GM23338 (cell line): ENCODE measurements around the gene FN3KRP. TPM values are rescaled to one million over a fixed set of nuclear protein-coding genes. Genes with fewer than 3 reads are reported as not detected.

ENCODE experiments used
- ATAC-seq: fragments of 200-7000 bp; cut with Tn5 transposase; 3 replicates; pipeline ENCODE4 v1.9.1; 2020
- DNase-seq: peaks from one replicate; pipeline ENCODE4 v3.0.0-alpha.2; 2015; ENCODE audit warnings: low spot score
- H2AFZ ChIP-seq: fragments of 200-600 bp; sonication (generic); 2 replicates; pipeline ENCODE4 v1.8.0; 2016; ENCODE audit warnings: antibody characterized with exemption, mild to moderate bottlenecking, moderate library complexity
- H3F3A ChIP-seq: fragments of 200-600 bp; sonication (generic); replicated peaks from 2 replicates; pipeline ENCODE4 v1.8.0; 2017; ENCODE audit warnings: antibody characterized with exemption, mixed run types, low read depth
- H3K27ac ChIP-seq: fragments of 200-600 bp; sonication (generic); 2 replicates; pipeline ENCODE4 v1.6.1; 2016; ENCODE audit warnings: low read depth
- H3K27me3 ChIP-seq: fragments of 200-600 bp; sonication (generic); 2 replicates; pipeline ENCODE4 v1.8.0; 2016; ENCODE audit warnings: mild to moderate bottlenecking, mixed run types, moderate library complexity; ENCODE audit not compliant: insufficient read depth
- H3K36me3 ChIP-seq: fragments of 200-600 bp; sonication (generic); 2 replicates; pipeline ENCODE4 v1.8.0; 2016; ENCODE audit warnings: mild to moderate bottlenecking; ENCODE audit not compliant: insufficient read depth
- H3K4me1 ChIP-seq: fragments of 200-600 bp; sonication (generic); 2 replicates; pipeline ENCODE4 v1.8.0; 2016; ENCODE audit warnings: mild to moderate bottlenecking, moderate library complexity; ENCODE audit not compliant: insufficient read depth
- H3K4me2 ChIP-seq: fragments of 200-600 bp; sonication (generic); 2 replicates; pipeline ENCODE4 v1.7.1; 2017; ENCODE audit warnings: mixed run types
- H3K4me3 ChIP-seq: fragments of 200-600 bp; sonication (generic); 2 replicates; pipeline ENCODE4 v1.6.1; 2016; ENCODE audit warnings: mixed run types
- H3K79me2 ChIP-seq: fragments of 200-600 bp; sonication (generic); replicated peaks from 2 replicates; pipeline ENCODE4 v1.8.0; 2017; ENCODE audit warnings: mild to moderate bottlenecking; ENCODE audit not compliant: insufficient read depth
- H3K9me2 ChIP-seq: fragments of 200-600 bp; sonication (generic); 2 replicates; pipeline ENCODE4 v1.8.0; 2017; ENCODE audit not compliant: insufficient read depth
- H4K20me1 ChIP-seq: fragments of 200-600 bp; sonication (generic); replicated peaks from 2 replicates; pipeline ENCODE4 v1.8.0; 2017; ENCODE audit warnings: mild to moderate bottlenecking; ENCODE audit not compliant: insufficient read depth
- H3K27ac Mint-ChIP-seq: 2 replicates; pipeline ENCODE4 v1.8.0; 2020; ENCODE audit warnings: inconsistent platforms, mild to moderate bottlenecking, moderate library complexity, mixed read lengths
- H3K27me3 Mint-ChIP-seq: 3 replicates; pipeline ENCODE4 v1.8.0; 2022; ENCODE audit warnings: low read depth, mild to moderate bottlenecking, moderate library complexity, mixed read lengths, inconsistent platforms; ENCODE audit not compliant: insufficient read depth, poor library complexity
- H3K36me3 Mint-ChIP-seq: 3 replicates; pipeline ENCODE4 v1.8.0; 2021; ENCODE audit warnings: low read depth, mild to moderate bottlenecking, inconsistent platforms, moderate library complexity, mixed read lengths
- H3K4me1 Mint-ChIP-seq: 3 replicates; pipeline ENCODE4 v1.8.0; 2020; ENCODE audit warnings: mild to moderate bottlenecking, inconsistent platforms, mixed read lengths
- H3K4me3 Mint-ChIP-seq: 3 replicates; pipeline ENCODE4 v1.8.0; 2021; ENCODE audit warnings: moderate library complexity, mild to moderate bottlenecking, inconsistent platforms, mixed read lengths
- H3K9me3 Mint-ChIP-seq: 3 replicates; pipeline ENCODE4 v1.8.0; 2020; ENCODE audit warnings: moderate library complexity, mild to moderate bottlenecking, inconsistent platforms, mixed read lengths
- CREB1 ChIP-seq: fragments of 250-450 bp; sonication (Bioruptor Pico); IDR thresholded peaks from 2 replicates; pipeline ENCODE4 v1.5.0; 2020; ENCODE audit warnings: low read depth, mild to moderate bottlenecking, moderate library complexity
- ETS1 ChIP-seq: IDR thresholded peaks from 2 replicates; pipeline ENCODE4 v1.6.1; 2016; ENCODE audit warnings: antibody characterized with exemption
- EZH2 ChIP-seq: fragments of 200-600 bp; sonication (generic); IDR thresholded peaks from one replicate; pipeline ENCODE4 v1.8.0; 2017; ENCODE audit warnings: antibody characterized with exemption, mild to moderate bottlenecking, low read depth; ENCODE audit not compliant: unreplicated experiment
- EZH2phosphoT487 ChIP-seq: fragments of 200-600 bp; sonication (generic); IDR thresholded peaks from one replicate; pipeline ENCODE4 v1.8.1; 2018; ENCODE audit warnings: antibody characterized with exemption; ENCODE audit not compliant: unreplicated experiment
- JUNB ChIP-seq: IDR thresholded peaks from one replicate; pipeline ENCODE4 v1.6.1; 2016; ENCODE audit warnings: antibody characterized with exemption; ENCODE audit not compliant: unreplicated experiment
- NANOG ChIP-seq: IDR thresholded peaks from 2 replicates; pipeline ENCODE4 v1.6.1; 2016; ENCODE audit warnings: antibody characterized with exemption, borderline replicate concordance
- POLR2AphosphoS5 ChIP-seq: IDR thresholded peaks from 2 replicates; pipeline ENCODE4 v1.6.1; 2016; ENCODE audit warnings: antibody characterized with exemption, low read depth
- REST ChIP-seq: IDR thresholded peaks from one replicate; pipeline ENCODE4 v1.6.1; 2018; ENCODE audit warnings: antibody characterized with exemption; ENCODE audit not compliant: unreplicated experiment
- STAT1 ChIP-seq: IDR thresholded peaks from one replicate; pipeline ENCODE4 v1.6.1; 2016; ENCODE audit warnings: antibody characterized with exemption; ENCODE audit not compliant: unreplicated experiment
- ZNF114 ChIP-seq: fragments of 250-450 bp; sonication (Bioruptor Pico); IDR thresholded peaks from 2 replicates; pipeline ENCODE4 v1.5.0; 2020; ENCODE audit warnings: mild to moderate bottlenecking, moderate library complexity
- ZNF331 ChIP-seq: fragments of 250-450 bp; sonication (Bioruptor Pico); IDR thresholded peaks from 2 replicates; pipeline ENCODE4 v1.5.0; 2020; ENCODE audit warnings: low read depth, mild to moderate bottlenecking, moderate library complexity
- polyA plus RNA-seq: library from polyadenylated mRNA; unstranded; fragments of >200 nt; fragmentation: Nextera tagmentation; extraction: Ambion mirVana; gene quantifications from 2 replicates; pipeline ENCODE4 v1.2.1, GENCODE V29; 2016
- total RNA-seq: library from RNA; depleted of rRNA; stranded (reverse); fragments of >200 nt; shearing (Covaris generic); gene quantifications from 2 replicates; pipeline ENCODE4 v1.2.3, GENCODE V29; 2014
- TF ChIP-seq, protein P1 (sequence below), 2 experiments: fragments of 200-600 bp in 1 of 2; sonication (generic) in 1 of 2; conservative IDR thresholded peaks; 2 replicates each; pipeline versions ENCODE4 v1.5.1 to v1.6.1; 2016 to 2017; ENCODE audit warnings: antibody characterized with exemption in 2 of 2, low read depth in 2 of 2, mild to moderate bottlenecking in 2 of 2, moderate library complexity in 1 of 2
- TF ChIP-seq, protein P2 (sequence below): fragments of 250-450 bp; sonication (Bioruptor Pico); IDR thresholded peaks from 2 replicates; pipeline ENCODE4 v1.5.0; 2020; ENCODE audit warnings: mild to moderate bottlenecking, moderate library complexity

Gene FN3KRP
- total and polyA plus RNA-seq, 2 experiments from 2014 or later = 15.9 to 16.7 TPM

DNA sequence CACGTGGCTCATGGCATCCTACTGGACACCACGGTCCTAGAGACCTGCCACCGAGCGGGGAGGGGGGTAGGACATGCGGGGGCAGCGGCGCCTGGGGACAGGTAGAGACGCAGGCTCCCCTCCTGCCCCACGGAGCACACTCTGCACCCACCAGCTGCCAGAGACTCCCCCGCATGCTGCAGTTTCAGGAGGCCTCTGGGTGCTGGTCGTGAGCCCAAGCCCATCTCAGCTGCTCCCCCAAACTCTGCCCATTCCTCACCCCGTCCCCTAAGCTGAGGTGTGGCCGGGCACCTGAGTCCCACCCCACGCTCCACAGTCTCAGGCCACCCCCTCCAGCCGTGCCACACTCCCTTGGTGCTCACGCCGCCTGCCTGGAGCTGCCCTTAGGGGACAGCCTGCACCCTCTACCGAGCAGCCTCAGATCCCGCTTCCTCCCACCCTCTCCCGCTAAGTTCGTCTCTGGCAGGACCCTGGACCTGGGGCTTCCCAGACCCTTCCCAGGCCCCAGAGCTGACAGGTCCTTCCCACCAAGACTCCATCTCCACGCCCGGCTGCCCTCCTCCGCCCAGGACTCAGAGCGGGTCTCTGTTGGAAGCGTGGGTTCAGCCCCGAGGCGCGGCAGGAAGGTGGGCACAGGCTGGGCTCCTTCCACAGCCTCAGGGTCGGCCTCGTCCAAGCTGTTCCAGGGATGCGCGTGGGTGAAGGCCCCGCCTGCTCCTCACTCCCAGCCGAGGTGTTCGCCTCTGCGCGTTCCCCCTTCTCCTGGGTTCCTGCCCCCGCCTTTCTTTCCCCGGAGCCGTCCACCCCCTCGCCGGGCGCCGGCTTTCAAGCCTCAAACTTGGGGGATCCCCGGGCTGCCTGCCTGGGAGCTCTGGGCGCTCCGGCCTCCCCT lies 19.3 kb upstream of the FN3KRP start:
- Histone ChIP-seq H4K20me1 (no peaks in the 10 kb centered on the region), H3K36me3 (no peaks in the 10 kb centered on the region), H3K79me2 (no peaks in the 10 kb centered on the region), H3F3A (0 out of 2 replicates have a peak, but pooled peaks cover 6% of the 10 kb centered on the region), H3K27ac (no peak overlapping the region), H3K9me2 (no peaks in the 10 kb centered on the region), H2AFZ (0 out of 2 replicates have a peak overlapping the region, but pooled peaks have one; percentile 23), H3K27me3 (peaks cover 35% of the 10 kb centered on the region), H3K4me1 (no peaks in the 10 kb centered on the region), H3K4me2 (peak overlapping the region; percentile 81), H3K4me3 (peak overlapping the region; percentile 61)
- no peak for TF ChIP-seq STAT1
- no peak for TF ChIP-seq ZNF114 (CRISPR knock-in tag)
- no peak for TF ChIP-seq EZH2phosphoT487
- TF ChIP-seq JUNB = no peak
- TF ChIP-seq, protein P1, sequence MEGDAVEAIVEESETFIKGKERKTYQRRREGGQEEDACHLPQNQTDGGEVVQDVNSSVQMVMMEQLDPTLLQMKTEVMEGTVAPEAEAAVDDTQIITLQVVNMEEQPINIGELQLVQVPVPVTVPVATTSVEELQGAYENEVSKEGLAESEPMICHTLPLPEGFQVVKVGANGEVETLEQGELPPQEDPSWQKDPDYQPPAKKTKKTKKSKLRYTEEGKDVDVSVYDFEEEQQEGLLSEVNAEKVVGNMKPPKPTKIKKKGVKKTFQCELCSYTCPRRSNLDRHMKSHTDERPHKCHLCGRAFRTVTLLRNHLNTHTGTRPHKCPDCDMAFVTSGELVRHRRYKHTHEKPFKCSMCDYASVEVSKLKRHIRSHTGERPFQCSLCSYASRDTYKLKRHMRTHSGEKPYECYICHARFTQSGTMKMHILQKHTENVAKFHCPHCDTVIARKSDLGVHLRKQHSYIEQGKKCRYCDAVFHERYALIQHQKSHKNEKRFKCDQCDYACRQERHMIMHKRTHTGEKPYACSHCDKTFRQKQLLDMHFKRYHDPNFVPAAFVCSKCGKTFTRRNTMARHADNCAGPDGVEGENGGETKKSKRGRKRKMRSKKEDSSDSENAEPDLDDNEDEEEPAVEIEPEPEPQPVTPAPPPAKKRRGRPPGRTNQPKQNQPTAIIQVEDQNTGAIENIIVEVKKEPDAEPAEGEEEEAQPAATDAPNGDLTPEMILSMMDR (conservative IDR thresholded peaks at IDR 0.05; ENCODE audit: low read depth in 2 of 2) = no peak
- TF ChIP-seq POLR2AphosphoS5 = no peak
- no peak for TF ChIP-seq REST
- no peak for TF ChIP-seq ETS1
- no peak for TF ChIP-seq CREB1 (CRISPR knock-in tag)
- TF ChIP-seq, protein P2, sequence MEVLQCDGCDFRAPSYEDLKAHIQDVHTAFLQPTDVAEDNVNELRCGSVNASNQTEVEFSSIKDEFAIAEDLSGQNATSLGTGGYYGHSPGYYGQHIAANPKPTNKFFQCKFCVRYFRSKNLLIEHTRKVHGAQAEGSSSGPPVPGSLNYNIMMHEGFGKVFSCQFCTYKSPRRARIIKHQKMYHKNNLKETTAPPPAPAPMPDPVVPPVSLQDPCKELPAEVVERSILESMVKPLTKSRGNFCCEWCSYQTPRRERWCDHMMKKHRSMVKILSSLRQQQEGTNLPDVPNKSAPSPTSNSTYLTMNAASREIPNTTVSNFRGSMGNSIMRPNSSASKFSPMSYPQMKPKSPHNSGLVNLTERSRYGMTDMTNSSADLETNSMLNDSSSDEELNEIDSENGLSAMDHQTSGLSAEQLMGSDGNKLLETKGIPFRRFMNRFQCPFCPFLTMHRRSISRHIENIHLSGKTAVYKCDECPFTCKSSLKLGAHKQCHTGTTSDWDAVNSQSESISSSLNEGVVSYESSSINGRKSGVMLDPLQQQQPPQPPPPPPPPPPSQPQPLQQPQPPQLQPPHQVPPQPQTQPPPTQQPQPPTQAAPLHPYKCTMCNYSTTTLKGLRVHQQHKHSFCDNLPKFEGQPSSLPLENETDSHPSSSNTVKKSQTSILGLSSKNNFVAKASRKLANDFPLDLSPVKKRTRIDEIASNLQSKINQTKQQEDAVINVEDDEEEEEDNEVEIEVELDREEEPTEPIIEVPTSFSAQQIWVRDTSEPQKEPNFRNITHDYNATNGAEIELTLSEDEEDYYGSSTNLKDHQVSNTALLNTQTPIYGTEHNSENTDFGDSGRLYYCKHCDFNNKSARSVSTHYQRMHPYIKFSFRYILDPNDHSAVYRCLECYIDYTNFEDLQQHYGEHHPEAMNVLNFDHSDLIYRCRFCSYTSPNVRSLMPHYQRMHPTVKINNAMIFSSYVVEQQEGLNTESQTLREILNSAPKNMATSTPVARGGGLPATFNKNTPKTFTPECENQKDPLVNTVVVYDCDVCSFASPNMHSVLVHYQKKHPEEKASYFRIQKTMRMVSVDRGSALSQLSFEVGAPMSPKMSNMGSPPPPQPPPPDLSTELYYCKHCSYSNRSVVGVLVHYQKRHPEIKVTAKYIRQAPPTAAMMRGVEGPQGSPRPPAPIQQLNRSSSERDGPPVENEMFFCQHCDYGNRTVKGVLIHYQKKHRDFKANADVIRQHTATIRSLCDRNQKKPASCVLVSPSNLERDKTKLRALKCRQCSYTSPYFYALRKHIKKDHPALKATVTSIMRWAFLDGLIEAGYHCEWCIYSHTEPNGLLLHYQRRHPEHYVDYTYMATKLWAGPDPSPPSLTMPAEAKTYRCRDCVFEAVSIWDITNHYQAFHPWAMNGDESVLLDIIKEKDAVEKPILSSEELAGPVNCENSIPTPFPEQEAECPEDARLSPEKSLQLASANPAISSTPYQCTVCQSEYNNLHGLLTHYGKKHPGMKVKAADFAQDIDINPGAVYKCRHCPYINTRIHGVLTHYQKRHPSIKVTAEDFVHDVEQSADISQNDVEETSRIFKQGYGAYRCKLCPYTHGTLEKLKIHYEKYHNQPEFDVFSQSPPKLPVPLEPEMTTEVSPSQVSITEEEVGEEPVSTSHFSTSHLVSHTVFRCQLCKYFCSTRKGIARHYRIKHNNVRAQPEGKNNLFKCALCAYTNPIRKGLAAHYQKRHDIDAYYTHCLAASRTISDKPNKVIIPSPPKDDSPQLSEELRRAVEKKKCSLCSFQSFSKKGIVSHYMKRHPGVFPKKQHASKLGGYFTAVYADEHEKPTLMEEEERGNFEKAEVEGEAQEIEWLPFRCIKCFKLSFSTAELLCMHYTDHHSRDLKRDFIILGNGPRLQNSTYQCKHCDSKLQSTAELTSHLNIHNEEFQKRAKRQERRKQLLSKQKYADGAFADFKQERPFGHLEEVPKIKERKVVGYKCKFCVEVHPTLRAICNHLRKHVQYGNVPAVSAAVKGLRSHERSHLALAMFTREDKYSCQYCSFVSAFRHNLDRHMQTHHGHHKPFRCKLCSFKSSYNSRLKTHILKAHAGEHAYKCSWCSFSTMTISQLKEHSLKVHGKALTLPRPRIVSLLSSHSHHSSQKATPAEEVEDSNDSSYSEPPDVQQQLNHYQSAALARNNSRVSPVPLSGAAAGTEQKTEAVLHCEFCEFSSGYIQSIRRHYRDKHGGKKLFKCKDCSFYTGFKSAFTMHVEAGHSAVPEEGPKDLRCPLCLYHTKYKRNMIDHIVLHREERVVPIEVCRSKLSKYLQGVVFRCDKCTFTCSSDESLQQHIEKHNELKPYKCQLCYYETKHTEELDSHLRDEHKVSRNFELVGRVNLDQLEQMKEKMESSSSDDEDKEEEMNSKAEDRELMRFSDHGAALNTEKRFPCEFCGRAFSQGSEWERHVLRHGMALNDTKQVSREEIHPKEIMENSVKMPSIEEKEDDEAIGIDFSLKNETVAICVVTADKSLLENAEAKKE (CRISPR knock-in tag) = no peak
- no peak for TF ChIP-seq NANOG
- no peak for TF ChIP-seq EZH2
- no peak for TF ChIP-seq ZNF331 (CRISPR knock-in tag)
- ATAC-seq (peak; percentile 36), DNase-seq (peak; percentile 51)
- Mint-ChIP-seq H3K4me3 (peak overlapping the region; percentile 63), H3K36me3 (no peaks in the 10 kb centered on the region; the same call in 2 of the 3 replicates), H3K27ac (no peak overlapping the region), H3K9me3 (no peaks in the 10 kb centered on the region; the same call in 2 of the 3 replicates), H3K27me3 (peaks cover 30% of the 10 kb centered on the region), H3K4me1 (no peaks in the 10 kb centered on the region)
